Mesenteric fat pad (tissue), 1 donor: Measurements from ENCODE around the gene BICD2. TPM values are rescaled to one million over a fixed set of nuclear protein-coding genes. Genes with fewer than 3 reads are reported as not detected.
A peak's percentile ranks its signal among the peaks of the same experiment; 100 is the strongest.

ENCODE experiments used
- DNase-seq: peaks from one replicate; pipeline ENCODE4 v3.0.0-alpha.2; 2020; ENCODE audit warnings: low spot score
- total RNA-seq: library from RNA; stranded (reverse); fragmentation: NEBNext Ultra II Directional; extraction: Animal tissue kit (Norgen Biotek cat#: 25700); gene quantifications from one replicate; pipeline ENCODE4 v1.2.1, GENCODE V29; 2021
- donor health status: DM: yes; HTN: yes; CAD: no.

BICD2 gene
- total RNA-seq, 1 donor from 2014 or later: 34.8 TPM

- DNase-seq: no peak
These were observed 15.3 kb downstream of the BICD2 start for GRCh38 chr9:92749071-92749933.

- DNase-seq: no peak
These were observed 16.5 kb downstream of the BICD2 start for GRCh38 chr9:92748233-92748497.

DNA sequence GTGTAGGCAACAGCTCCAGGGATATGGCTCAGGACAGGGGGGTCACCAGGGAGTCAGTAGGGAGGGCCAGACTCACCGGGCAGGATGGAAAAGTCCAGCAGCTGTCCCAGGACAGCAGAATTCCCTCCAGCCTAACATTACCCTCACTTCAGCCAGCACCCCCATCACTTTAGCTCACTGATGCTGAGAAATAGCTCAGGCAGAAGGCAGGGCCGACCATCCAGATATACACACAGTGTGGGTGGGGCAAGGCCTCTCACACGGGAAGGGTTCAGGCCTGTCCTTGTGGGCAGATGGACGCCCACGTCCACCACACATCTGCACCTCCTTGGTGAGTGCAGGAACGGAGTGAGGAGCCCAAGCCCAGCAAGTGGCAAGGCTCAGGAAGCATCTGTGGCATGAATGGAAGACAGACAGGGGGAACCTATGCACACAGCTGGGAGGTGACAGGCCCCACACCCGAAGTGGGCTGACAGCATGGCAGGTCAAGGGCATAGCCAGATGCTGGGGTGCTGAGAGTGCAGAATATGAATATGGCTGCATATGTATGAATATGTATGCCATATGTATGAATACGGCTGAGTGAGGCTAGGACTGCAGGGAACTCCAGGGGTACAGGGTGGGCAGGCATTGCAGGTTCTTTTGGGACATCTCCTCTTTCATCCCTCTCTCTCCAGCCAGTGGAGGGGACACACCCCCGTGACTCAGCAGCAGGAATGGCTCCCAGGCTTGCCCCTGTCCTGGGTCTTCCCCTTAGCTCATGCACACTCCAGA, 17.0 kb downstream of the BICD2 start:
- no peak for DNase-seq

GRCh38 chr9:92746567-92747458, 17.8 kb downstream of the BICD2 start:
- no peak for DNase-seq

DNA sequence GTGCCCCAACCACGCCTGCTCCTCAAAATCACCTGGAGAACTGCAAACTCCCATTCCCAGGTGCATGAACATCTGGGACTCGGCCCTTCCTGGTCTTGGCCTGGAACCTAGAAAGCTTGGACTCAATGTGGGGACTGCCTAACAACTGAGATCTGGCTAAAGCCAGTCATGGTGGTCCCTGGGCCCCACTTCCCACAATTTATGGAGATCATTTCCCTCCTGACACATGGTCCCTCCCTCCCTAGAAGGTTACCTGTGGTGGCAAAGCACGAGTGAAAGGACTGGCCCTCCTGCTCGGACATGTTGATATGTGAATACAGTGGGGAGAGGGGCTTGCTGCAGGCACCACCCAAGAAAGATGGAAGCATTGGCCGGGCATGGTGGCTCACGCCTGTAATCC, 18.8 kb downstream of the BICD2 start:
- no peak for DNase-seq

DNA sequence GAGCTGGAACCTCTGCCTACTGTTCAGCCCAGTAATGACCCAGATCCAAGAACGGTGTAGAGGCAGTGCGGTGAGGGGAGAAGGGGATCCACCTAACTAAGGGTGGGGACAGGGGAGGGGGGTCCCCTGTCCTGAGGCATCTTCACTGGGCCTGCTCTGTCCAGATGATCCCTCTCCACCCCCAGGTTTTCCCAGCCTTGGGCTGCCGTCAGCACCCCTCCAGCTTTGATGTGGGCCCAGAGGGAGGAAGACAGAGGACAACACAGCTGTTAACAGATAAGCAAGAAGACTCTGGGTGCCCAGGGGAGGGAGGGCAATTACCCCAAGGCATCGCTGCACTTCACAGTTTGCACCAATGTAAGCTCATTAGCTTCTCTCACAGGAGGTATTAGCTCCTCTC, 19.3 kb downstream of the BICD2 start:
- DNase-seq: no peak

DNA sequence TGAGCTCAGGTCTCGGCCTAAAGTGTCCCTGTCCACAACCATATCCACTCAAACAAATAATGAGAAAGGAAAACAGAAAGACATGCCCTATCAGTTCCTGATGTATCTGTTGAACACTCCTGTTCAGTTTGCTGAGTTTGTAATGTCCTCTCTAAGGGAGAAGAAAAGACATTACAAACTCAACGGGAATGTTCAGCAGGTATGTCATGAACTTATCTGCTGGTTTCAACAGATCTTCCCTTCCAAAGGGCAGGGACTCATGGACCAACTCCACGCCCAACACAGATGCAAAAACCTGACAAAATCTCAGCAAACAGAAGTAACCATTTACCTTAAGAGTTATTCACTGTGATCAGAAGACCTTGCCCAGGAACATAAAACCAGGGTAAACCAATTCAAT, 23.7 kb downstream of the BICD2 start:
- no peak for DNase-seq

- no peak for DNase-seq
These were observed 24.1 kb downstream of the BICD2 start for GRCh38 chr9:92740446-92740961.

DNA sequence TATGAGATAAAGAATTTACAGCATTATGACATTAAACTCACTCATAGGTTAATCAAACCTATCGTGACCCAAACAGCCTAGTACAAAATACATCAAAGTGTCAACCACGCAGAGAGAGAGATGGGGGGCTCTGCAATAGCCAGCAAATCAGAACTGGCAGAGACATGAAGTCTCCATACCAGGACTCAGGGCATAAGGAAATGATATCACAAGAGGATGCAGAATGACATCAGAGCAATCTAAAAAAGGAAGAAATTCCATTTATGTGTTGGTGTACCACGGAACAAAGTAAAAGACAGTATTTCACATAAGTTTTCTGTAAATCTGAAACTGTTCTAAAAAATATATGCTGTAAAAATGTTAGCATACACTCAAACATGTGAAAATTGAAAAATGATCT, 24.6 kb downstream of the BICD2 start:
- no peak for DNase-seq

DNA sequence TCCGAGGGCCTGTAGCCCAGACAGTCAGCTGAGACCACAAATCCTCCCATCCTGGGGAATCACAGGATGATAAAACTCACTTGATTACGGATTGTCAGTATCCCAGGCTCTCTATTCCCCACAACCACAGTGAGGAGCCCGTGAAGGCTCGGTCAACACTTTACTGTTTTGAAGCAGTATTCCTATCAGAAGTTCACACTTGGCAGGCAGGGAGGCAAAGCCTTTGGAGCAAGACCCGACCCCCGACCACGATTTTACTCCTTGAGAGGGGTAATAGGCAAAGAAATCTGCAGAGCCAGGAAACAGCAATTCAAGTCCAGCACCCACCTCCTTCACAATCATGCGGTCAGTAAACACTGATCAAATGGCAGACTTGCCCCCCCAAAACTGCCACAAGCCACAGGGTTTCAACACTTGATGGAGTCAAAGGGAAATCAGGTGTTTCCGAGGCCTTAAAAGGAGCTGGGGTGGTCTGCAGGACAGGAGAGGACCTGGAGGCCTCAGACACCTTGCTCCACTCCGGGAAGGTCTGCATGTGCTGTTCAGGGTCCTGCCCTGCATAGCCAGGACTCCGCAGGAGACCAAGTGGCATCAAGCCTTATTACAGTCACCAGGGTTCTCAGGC, 25.2 kb downstream of the BICD2 start:
- DNase-seq: no peak

GRCh38 chr9:92738661-92739081, 26.0 kb downstream of the BICD2 start:
- DNase-seq: no peak

DNA sequence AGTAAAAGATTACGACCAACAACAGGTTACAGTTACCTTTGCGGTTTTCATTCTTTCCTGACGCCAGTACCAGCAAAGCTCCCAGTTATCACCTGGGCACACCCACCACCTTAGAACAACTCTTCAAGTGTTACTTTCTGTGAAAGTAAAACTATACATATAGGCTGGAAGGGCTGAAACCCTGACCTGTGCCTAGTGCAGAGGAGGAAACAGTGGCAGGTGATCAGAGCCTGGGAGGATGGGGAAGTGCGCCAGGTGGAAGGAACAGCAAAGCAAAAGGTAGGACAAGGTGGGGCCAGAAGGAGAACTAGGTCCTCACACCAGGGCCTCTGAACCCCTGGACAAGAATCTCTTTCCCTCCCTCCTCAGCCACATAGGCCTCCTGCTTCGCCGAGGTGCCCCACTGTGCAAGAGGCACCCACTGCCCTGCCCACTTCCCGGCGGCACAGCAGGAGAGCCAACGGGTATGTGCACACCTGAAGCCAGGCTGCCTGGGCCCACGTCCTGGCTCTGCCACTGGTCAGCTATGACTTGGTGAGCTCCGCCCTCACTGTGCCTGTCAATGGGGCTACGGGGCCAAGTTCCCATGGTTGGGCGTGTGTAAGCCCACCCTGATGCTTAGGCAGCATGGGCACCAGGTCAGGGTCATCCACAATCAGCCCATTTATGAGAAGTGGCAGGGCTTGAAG, 26.9 kb downstream of the BICD2 start:
- DNase-seq: no peak

DNA sequence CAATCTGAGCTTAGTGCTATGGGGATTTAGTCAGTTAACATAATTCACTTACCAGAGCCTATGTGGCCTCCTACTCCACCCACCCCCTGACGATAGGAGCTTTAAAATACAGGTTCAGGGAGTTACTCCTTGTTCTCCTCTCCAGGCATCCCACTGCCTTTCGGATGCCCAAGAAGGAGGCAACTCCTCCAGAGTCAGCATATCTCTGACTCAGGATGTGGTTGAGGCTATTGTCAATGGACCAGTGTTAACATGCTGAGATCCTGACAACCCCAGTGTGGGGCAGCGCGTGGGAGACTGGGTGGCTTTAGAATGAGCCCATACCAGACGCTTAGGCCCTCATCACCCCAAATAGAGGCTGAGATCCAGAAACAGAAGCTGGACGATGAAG, 27.4 kb downstream of the BICD2 start:
- DNase-seq: no peak

- no peak for DNase-seq
These were observed 27.9 kb downstream of the BICD2 start for GRCh38 chr9:92736563-92737215.

DNA sequence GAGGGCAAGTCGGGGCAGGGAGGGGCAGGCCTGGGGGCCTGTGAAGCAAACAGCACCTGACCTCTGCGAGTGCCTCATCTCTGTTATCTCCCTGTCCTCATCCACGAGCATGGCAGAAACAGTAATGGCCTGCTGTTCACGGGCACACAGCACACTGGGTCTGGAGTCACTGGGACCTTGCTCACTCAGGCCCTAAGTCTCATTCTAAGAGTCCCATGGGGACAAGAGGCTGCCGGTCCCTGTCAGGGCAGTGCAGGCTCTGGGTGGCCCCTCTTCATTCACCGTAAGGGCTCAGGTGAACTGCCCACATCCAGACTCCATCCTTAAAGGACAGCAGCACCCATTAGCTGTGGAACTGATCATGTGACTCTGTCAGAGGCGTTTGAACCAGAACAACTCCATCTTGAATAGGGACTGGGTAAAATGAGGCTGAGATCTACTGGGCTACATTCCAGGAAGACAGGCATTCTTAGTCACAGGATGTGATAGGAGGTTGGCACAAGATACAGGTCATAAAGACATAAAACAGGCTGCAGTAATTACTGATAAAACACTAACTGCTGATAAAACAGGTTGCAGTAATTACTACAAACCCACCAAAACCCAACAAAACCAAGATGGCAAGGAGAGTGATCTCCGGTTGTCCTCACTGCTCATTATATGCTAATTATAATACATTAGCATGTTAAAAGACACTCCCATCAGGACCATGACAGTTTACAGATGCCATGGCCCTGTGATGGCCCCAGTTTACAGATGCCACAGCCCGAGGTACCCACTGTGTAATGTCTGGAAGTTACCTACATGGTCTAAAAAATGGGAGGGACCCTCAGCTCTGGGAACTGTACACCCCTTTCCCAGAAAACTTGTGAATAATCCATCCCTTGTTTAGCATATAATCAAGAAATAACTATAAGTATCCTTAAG, 28.7 kb downstream of the BICD2 start:
- DNase-seq: peak; percentile 65

GRCh38 chr9:92734931-92735635, 29.6 kb downstream of the BICD2 start:
- DNase-seq: peak; percentile 79

DNA sequence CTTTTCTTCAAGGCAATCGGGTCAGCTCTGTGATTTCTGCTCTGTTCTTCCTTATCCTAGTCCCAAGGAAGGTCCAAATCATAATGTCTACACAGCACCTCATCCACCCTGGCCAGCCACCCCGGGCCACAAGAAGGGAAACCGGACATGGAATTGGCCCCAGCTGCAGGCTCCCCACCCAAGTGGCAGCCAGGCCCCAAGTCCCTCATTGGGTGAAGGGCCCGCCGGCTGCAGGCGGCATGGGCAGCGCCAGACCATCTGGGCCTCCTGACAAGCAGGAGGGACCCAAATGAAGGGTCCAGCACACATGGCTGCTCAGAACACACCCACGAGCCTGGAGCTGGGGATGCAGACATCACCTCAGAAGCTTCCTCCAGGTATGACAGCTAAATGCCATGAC, 33.7 kb downstream of the BICD2 start:
- peak; percentile 75 for DNase-seq

DNA sequence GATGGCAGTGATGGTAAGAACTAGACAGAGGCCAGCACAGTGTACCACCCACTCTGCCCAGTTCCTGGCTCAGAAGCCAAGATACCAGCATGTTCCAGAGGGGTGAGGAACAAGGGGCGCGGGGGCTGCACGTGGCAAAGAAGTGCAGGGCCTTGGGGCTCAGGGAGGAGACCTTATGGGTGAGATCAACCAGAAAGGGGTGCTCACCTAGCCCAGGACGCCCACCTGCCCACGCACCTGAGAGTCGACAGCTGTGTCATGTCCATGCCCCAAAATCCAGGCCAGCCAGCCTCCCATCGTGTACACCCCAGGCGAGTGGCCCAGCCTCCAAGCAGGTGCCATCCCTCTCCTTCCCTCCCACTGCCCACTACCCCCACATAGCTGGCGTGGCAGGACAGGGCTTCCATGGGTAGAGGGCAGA, 34.9 kb downstream of the BICD2 start:
- DNase-seq: peak; percentile 81
